Measurements from ENCODE around the gene JUND. TPM values are rescaled to one million over a fixed set of nuclear protein-coding genes. Genes with fewer than 3 reads are reported as not detected.

JUND gene
- total RNA-seq, 1 donor from 2014 or later = 161 TPM

GRCh38 chr19:18300930-18301717 is 19.7 kb upstream of the JUND start:
- H3K27me3 ChIP-seq (ENCODE audit: insufficient read depth, low read length) = no peaks in the 10 kb centered on the region
- no peak overlapping the region for H3K4me3 ChIP-seq (ENCODE audit: insufficient read depth, low read depth, low read length)
- H3K79me2 ChIP-seq (ENCODE audit: insufficient read depth, low read length) = no peaks in the 10 kb centered on the region
- no peak overlapping the region for H3K27ac Mint-ChIP-seq (ENCODE audit: unreplicated experiment)
- H3K36me3 Mint-ChIP-seq (ENCODE audit: low read depth, unreplicated experiment) = no peaks in the 10 kb centered on the region
- peak overlapping the region; percentile 14 for H3K4me3 Mint-ChIP-seq (ENCODE audit: unreplicated experiment)
- TF ChIP-seq EZH2 (IDR thresholded peaks at IDR 0.05; ENCODE audit: insufficient read depth, low read length) = no peak
- TF ChIP-seq, protein P1, sequence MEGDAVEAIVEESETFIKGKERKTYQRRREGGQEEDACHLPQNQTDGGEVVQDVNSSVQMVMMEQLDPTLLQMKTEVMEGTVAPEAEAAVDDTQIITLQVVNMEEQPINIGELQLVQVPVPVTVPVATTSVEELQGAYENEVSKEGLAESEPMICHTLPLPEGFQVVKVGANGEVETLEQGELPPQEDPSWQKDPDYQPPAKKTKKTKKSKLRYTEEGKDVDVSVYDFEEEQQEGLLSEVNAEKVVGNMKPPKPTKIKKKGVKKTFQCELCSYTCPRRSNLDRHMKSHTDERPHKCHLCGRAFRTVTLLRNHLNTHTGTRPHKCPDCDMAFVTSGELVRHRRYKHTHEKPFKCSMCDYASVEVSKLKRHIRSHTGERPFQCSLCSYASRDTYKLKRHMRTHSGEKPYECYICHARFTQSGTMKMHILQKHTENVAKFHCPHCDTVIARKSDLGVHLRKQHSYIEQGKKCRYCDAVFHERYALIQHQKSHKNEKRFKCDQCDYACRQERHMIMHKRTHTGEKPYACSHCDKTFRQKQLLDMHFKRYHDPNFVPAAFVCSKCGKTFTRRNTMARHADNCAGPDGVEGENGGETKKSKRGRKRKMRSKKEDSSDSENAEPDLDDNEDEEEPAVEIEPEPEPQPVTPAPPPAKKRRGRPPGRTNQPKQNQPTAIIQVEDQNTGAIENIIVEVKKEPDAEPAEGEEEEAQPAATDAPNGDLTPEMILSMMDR (IDR thresholded peaks at IDR 0.05; ENCODE audit: insufficient read depth, low read depth, low read length) = no peak
- H3K36me3 ChIP-seq (ENCODE audit: insufficient read depth, low read length) = no peaks in the 10 kb centered on the region
- DNase-seq (ENCODE audit: low read depth) = peak; percentile 52
- no peaks in the 10 kb centered on the region for H3K9me3 Mint-ChIP-seq (ENCODE audit: unreplicated experiment)
- peaks cover 24% of the 10 kb centered on the region for H3K4me1 Mint-ChIP-seq (ENCODE audit: low read depth, unreplicated experiment)
- no peak for FAIRE-seq
- H3K9me3 ChIP-seq (ENCODE audit: insufficient read depth, low read depth, low read length) = no peaks in the 10 kb centered on the region
- H3K27me3 Mint-ChIP-seq (ENCODE audit: low read depth, unreplicated experiment) = no peaks in the 10 kb centered on the region
- peak overlapping the region; percentile 25 for H3K4me2 ChIP-seq (ENCODE audit: low read length)
- H3K27ac ChIP-seq (ENCODE audit: low read depth, low read length) = peak overlapping the region; percentile 23
- peaks cover 32% of the 10 kb centered on the region for H3K4me1 ChIP-seq (ENCODE audit: insufficient read depth, low read length)
- peak overlapping the region; percentile 42 for H3K9ac ChIP-seq (ENCODE audit: low read length)
- H2AFZ ChIP-seq (ENCODE audit: low read depth, low read length) = no peak overlapping the region
- H4K20me1 ChIP-seq (ENCODE audit: insufficient read depth, low read length) = no peaks in the 10 kb centered on the region

DNA sequence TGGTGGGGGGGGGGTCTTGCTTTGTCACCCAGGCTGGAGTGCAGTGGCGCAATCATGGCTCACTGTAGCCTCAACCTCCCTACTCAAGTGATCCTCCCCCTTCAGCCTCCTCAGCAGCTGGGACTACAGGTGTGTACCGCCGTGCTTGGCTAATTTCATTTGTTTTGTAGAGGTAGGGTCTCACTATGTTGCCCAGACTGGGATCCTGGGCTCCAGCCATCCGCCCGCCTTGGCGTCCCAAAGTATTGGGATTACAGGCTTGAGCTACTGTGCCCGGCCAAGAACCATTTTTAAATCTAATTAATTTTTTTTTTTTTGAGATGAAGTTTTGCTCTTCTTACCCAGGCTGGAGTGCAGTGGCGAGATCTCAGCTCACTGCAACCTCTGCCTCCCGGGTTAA is 18.2 kb upstream of the JUND start:
- H3K27me3 ChIP-seq (ENCODE audit: insufficient read depth, low read length) = no peaks in the 10 kb centered on the region
- H3K4me2 ChIP-seq (ENCODE audit: low read length) = no peak overlapping the region
- Mint-ChIP-seq H3K4me1 (ENCODE audit: low read depth, unreplicated experiment) (peaks cover 19% of the 10 kb centered on the region), H3K9me3 (ENCODE audit: unreplicated experiment) (no peaks in the 10 kb centered on the region), H3K4me3 (ENCODE audit: unreplicated experiment) (no peak overlapping the region), H3K27me3 (ENCODE audit: low read depth, unreplicated experiment) (no peaks in the 10 kb centered on the region), H3K36me3 (ENCODE audit: low read depth, unreplicated experiment) (no peaks in the 10 kb centered on the region), H3K27ac (ENCODE audit: unreplicated experiment) (no peak overlapping the region)
- no peak overlapping the region for H2AFZ ChIP-seq (ENCODE audit: low read depth, low read length)
- no peaks in the 10 kb centered on the region for H4K20me1 ChIP-seq (ENCODE audit: insufficient read depth, low read length)
- H3K27ac ChIP-seq (ENCODE audit: low read depth, low read length) = no peak overlapping the region
- TF ChIP-seq, protein P1 (IDR thresholded peaks at IDR 0.05; ENCODE audit: insufficient read depth, low read depth, low read length) = no peak
- no peak for TF ChIP-seq EZH2 (IDR thresholded peaks at IDR 0.05; ENCODE audit: insufficient read depth, low read length)
- H3K9ac ChIP-seq (ENCODE audit: low read length) = no peak overlapping the region
- FAIRE-seq = no peak
- H3K4me3 ChIP-seq (ENCODE audit: insufficient read depth, low read depth, low read length) = no peak overlapping the region
- H3K79me2 ChIP-seq (ENCODE audit: insufficient read depth, low read length) = no peaks in the 10 kb centered on the region
- H3K4me1 ChIP-seq (ENCODE audit: insufficient read depth, low read length) = peaks cover 24% of the 10 kb centered on the region
- no peaks in the 10 kb centered on the region for H3K9me3 ChIP-seq (ENCODE audit: insufficient read depth, low read depth, low read length)
- no peaks in the 10 kb centered on the region for H3K36me3 ChIP-seq (ENCODE audit: insufficient read depth, low read length)
- DNase-seq (ENCODE audit: low read depth) = no peak

- no peaks in the 10 kb centered on the region for H3K36me3 Mint-ChIP-seq (ENCODE audit: low read depth, unreplicated experiment)
Observed at GRCh38 chr19:18298601-18299000, 17.2 kb upstream of the JUND start.

More at GRCh38 chr19:18298601-18299000, 17.2 kb upstream of the JUND start:
- peak overlapping the region; percentile 65 for H3K4me3 Mint-ChIP-seq (ENCODE audit: unreplicated experiment)
- no peak for TF ChIP-seq EZH2 (IDR thresholded peaks at IDR 0.05; ENCODE audit: insufficient read depth, low read length)
- no peaks in the 10 kb centered on the region for H3K36me3 ChIP-seq (ENCODE audit: insufficient read depth, low read length)
- H2AFZ ChIP-seq (ENCODE audit: low read depth, low read length) = no peak overlapping the region
- no peaks in the 10 kb centered on the region for H3K79me2 ChIP-seq (ENCODE audit: insufficient read depth, low read length)
- no peaks in the 10 kb centered on the region for H3K27me3 Mint-ChIP-seq (ENCODE audit: low read depth, unreplicated experiment)
- DNase-seq (ENCODE audit: low read depth) (no peak), FAIRE-seq (no peak)
- H3K27me3 ChIP-seq (ENCODE audit: insufficient read depth, low read length) = no peaks in the 10 kb centered on the region
- no peak overlapping the region for H3K9ac ChIP-seq (ENCODE audit: low read length)
- H3K4me2 ChIP-seq (ENCODE audit: low read length) = no peak overlapping the region
- H3K4me1 ChIP-seq (ENCODE audit: insufficient read depth, low read length) = peaks cover 20% of the 10 kb centered on the region
- no peak overlapping the region for H3K27ac ChIP-seq (ENCODE audit: low read depth, low read length)
- no peaks in the 10 kb centered on the region for H3K9me3 ChIP-seq (ENCODE audit: insufficient read depth, low read depth, low read length)
- H3K27ac Mint-ChIP-seq (ENCODE audit: unreplicated experiment) = no peak overlapping the region
- no peaks in the 10 kb centered on the region for H4K20me1 ChIP-seq (ENCODE audit: insufficient read depth, low read length)
- H3K4me1 Mint-ChIP-seq (ENCODE audit: low read depth, unreplicated experiment) = peaks cover 10% of the 10 kb centered on the region
- H3K4me3 ChIP-seq (ENCODE audit: insufficient read depth, low read depth, low read length) = no peak overlapping the region
- no peaks in the 10 kb centered on the region for H3K9me3 Mint-ChIP-seq (ENCODE audit: unreplicated experiment)

Data from astrocyte (in vitro differentiated cells and primary cell).